ENCODE measurements around the gene COL4A1. TPM values are rescaled to one million over a fixed set of nuclear protein-coding genes. Genes with fewer than 3 reads are reported as not detected.

The COL4A1 gene
- total RNA-seq, 3 donors from 2014 or later, result 19.0 to 308 (median 61.9) TPM

- no peak for TF ChIP-seq CTCF (IDR thresholded peaks at IDR 0.05)
- intact Hi-C loops (cut with DNase I, micrococcal nuclease), result no loop called here
- Histone ChIP-seq H3K9me3 (no peaks in the 10 kb centered on the region), H3K36me3 (ENCODE audit: low read depth) (no peaks in the 10 kb centered on the region), H3K4me3 (no peak overlapping the region), H3K4me1 (ENCODE audit: low read depth) (no peaks in the 10 kb centered on the region)
- no peak for ATAC-seq
- no peak for DNase-seq
These were observed 89.1 kb downstream of the COL4A1 start for GRCh38 chr13:110217811-110218210.

DNA sequence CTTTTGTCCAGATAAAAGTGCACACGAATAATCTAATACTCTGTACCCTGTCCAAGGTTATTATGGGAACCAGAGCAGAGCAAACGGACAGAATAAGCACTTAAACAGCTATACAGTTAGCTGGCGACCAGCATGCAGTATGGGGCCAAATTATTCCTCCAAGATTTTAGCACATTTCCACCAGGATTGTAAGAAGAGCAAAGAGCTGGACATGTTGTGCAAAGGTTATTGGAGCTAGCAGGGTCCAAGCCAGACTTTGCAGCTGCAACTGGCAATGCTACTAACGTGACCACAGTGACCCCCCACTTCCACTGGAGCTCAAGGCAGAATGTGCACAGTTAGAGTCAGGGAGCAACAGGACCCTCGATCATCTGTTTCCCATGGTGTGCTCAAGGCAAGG is 89.9 kb downstream of the COL4A1 start:
- no peak for DNase-seq
- TF ChIP-seq CTCF (IDR thresholded peaks at IDR 0.05), result no peak
- Histone ChIP-seq H3K4me1 (ENCODE audit: low read depth) (no peaks in the 10 kb centered on the region), H3K9me3 (no peaks in the 10 kb centered on the region), H3K36me3 (ENCODE audit: low read depth) (no peaks in the 10 kb centered on the region), H3K4me3 (no peak overlapping the region)
- intact Hi-C loops (cut with DNase I, micrococcal nuclease), result no loop called here
- no peak for ATAC-seq

DNA sequence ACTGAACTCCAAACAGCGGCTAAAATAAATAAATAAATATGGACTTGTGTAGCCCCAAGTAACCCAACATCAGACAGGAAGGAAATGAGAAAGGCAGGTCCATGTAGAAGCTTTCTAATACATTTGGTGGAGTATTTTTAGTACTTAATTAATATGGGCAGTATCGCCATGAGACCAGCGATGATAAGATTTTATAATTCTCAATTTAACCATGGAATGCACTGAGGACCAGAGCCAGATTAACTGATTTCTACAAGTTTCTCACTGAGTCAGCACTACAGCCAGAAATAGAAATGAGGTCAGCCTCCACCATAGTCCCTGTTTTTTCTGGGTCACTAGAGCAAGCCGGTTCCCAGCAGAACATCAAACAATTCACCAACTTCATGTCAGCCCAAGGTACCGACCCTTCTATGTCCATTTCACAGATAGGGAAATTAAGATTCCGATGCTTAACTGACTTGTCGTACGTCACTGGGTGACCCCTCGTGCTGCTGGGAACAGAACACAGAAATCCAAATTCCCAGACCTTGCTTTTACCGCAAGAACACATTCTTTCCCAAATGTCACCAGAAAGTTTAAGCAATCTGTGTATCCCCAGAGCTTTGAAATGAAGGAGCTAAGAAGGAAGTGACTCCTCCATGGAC is 90.4 kb downstream of the COL4A1 start:
- Histone ChIP-seq H3K36me3 (ENCODE audit: low read depth) (no peaks in the 10 kb centered on the region), H3K4me3 (no peak overlapping the region), H3K9me3 (no peaks in the 10 kb centered on the region), H3K4me1 (ENCODE audit: low read depth) (no peaks in the 10 kb centered on the region)
- peak; percentile 8 for ATAC-seq
- no peak for TF ChIP-seq CTCF (IDR thresholded peaks at IDR 0.05)
- no peak for DNase-seq
- intact Hi-C loops (cut with DNase I, micrococcal nuclease), result no loop called here

GRCh38 chr13:110216006-110216397 is 91.0 kb downstream of the COL4A1 start:
- intact Hi-C loops (cut with DNase I, micrococcal nuclease), result no loop called here
- no peak for TF ChIP-seq CTCF (IDR thresholded peaks at IDR 0.05)
- Histone ChIP-seq H3K4me1 (ENCODE audit: low read depth) (no peaks in the 10 kb centered on the region), H3K36me3 (ENCODE audit: low read depth) (no peaks in the 10 kb centered on the region), H3K4me3 (no peak overlapping the region), H3K9me3 (no peaks in the 10 kb centered on the region)
- no peak for ATAC-seq
- DNase-seq, result no peak

DNA sequence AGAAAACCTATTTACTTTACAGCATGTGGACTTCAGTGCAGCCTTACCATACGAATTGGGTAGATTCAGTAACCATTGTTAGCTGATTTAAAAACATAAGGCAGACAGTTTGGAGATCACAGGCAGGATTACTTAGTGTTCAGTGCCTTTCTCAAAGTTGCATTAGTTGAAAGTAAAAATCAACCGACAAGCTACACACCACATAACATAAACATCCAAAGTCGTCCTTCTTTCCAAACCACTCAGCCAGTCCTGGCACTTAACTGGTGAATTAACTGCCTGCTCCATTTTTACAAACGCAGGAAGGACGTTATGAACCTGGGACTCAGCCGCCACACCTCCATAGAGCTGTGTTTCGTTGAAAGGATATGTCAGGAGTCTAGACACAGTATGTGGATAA is 91.4 kb downstream of the COL4A1 start:
- TF ChIP-seq CTCF (IDR thresholded peaks at IDR 0.05), result no peak
- Histone ChIP-seq H3K9me3 (no peaks in the 10 kb centered on the region), H3K36me3 (ENCODE audit: low read depth) (no peaks in the 10 kb centered on the region), H3K4me1 (ENCODE audit: low read depth) (no peaks in the 10 kb centered on the region), H3K4me3 (no peak overlapping the region)
- intact Hi-C loops (cut with DNase I, micrococcal nuclease), result no loop called here
- ATAC-seq (no peak), DNase-seq (no peak)

DNA sequence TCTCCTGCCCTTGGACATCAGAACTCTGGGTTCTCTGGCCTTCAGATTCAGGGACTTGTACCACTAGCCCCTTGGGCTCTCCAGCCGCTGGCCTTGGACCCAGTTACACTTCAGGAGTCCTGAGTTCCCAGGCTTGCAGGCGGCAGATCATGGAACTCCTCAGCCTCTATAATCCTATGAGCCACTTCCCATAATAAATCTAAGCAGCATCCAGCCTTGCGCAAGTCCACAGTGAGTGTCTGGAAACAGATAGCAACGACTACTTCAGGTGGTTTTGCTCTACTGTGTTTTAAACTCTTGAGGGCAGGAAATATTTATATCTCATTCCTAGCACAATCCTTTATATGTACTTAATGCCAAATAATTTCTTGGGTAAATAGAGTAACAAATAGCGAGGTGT is 92.3 kb downstream of the COL4A1 start:
- no peak overlapping the region for H3K4me3 ChIP-seq
- no peaks in the 10 kb centered on the region for H3K4me1 ChIP-seq (ENCODE audit: low read depth)
- ATAC-seq (no peak), DNase-seq (no peak)
- intact Hi-C loops (cut with DNase I, micrococcal nuclease), result no loop called here
- H3K9me3 ChIP-seq, result no peaks in the 10 kb centered on the region
- no peak for TF ChIP-seq CTCF (IDR thresholded peaks at IDR 0.05)
- H3K36me3 ChIP-seq (ENCODE audit: low read depth), result no peaks in the 10 kb centered on the region

Measured in mucosa of descending colon (tissue), 3 donors.